Left ventricle myocardium inferior (tissue), 1 donor: ENCODE results near the gene GDF10. TPM values are rescaled to one million over a fixed set of nuclear protein-coding genes. Genes with fewer than 3 reads are reported as not detected.

ENCODE experiments used
- DNase-seq: peaks from one replicate; pipeline ENCODE4 v3.0.0-alpha.2; 2020
- H3K27ac ChIP-seq: fragments of 200-600 bp; replicated peaks from 2 replicates; pipeline ENCODE4 v1.8.0; 2021
- H3K27me3 ChIP-seq: fragments of 200-600 bp; 2 replicates; pipeline ENCODE4 v1.8.0; 2021; ENCODE audit warnings: low read depth
- H3K36me3 ChIP-seq: fragments of 200-600 bp; 2 replicates; pipeline ENCODE4 v1.8.0; 2021
- H3K4me1 ChIP-seq: fragments of 200-600 bp; 2 replicates; pipeline ENCODE4 v1.8.0; 2021
- H3K4me3 ChIP-seq: fragments of 200-600 bp; 2 replicates; pipeline ENCODE4 v1.8.0; 2021; ENCODE audit warnings: mild to moderate bottlenecking, moderate library complexity
- H3K9me3 ChIP-seq: fragments of 200-600 bp; replicated peaks from 2 replicates; pipeline ENCODE4 v1.8.0; 2021
- CTCF ChIP-seq: fragments of 200-600 bp; IDR thresholded peaks from 2 replicates; pipeline ENCODE4 v1.8.0; 2021; ENCODE audit warnings: antibody characterized with exemption, mild to moderate bottlenecking, borderline replicate concordance
- intact Hi-C: fragments of 100-400 bp; cut with micrococcal nuclease; formaldehyde crosslinking; loops from one replicate; pipeline ENCODE4 v1.11.0; 2022
- total RNA-seq: library from RNA; stranded (reverse); fragmentation: NEBNext Ultra II Directional; extraction: Animal tissue kit (Norgen Biotek cat#: 25700); gene quantifications from one replicate; pipeline ENCODE4 v1.2.1, GENCODE V29; 2021
- donor health status: DM: no; HTN: yes; CAD: no; lungs with severe emphysema.

GDF10 gene
- total RNA-seq, 1 donor from 2014 or later = 0.22 TPM

GRCh38 chr10:47276071-47276470 lies 23.9 kb upstream of the GDF10 start:
- H3K4me3 ChIP-seq = no peak overlapping the region
- H3K36me3 ChIP-seq = no peaks in the 10 kb centered on the region
- peaks cover 5% of the 10 kb centered on the region for H3K4me1 ChIP-seq
- no peak for DNase-seq
- no peaks in the 10 kb centered on the region for H3K27me3 ChIP-seq
- H3K9me3 ChIP-seq = peaks cover 11% of the 10 kb centered on the region
- H3K27ac ChIP-seq = no peak overlapping the region
- no peak for TF ChIP-seq CTCF
- intact Hi-C loops = no loop called here

GRCh38 chr10:47276576-47277351 lies 23.2 kb upstream of the GDF10 start:
- Histone ChIP-seq H3K4me1 (peaks cover 5% of the 10 kb centered on the region), H3K4me3 (no peak overlapping the region), H3K36me3 (no peaks in the 10 kb centered on the region), H3K27ac (no peak overlapping the region), H3K9me3 (peaks cover 11% of the 10 kb centered on the region), H3K27me3 (no peaks in the 10 kb centered on the region)
- no peak for TF ChIP-seq CTCF
- no peak for DNase-seq
- intact Hi-C loops = no loop called here

GRCh38 chr10:47277352-47278151 lies 22.4 kb upstream of the GDF10 start:
- no peaks in the 10 kb centered on the region for H3K27me3 ChIP-seq
- no peaks in the 10 kb centered on the region for H3K36me3 ChIP-seq
- peaks cover 5% of the 10 kb centered on the region for H3K4me1 ChIP-seq
- no peak overlapping the region for H3K4me3 ChIP-seq
- DNase-seq = no peak
- no peak for TF ChIP-seq CTCF
- H3K9me3 ChIP-seq = peaks cover 7% of the 10 kb centered on the region
- intact Hi-C loops = no loop called here
- H3K27ac ChIP-seq = no peak overlapping the region

GRCh38 chr10:47278152-47278473 lies 21.9 kb upstream of the GDF10 start:
- Histone ChIP-seq H3K4me1 (peaks cover 5% of the 10 kb centered on the region), H3K27ac (no peak overlapping the region), H3K4me3 (no peak overlapping the region), H3K36me3 (no peaks in the 10 kb centered on the region), H3K9me3 (peaks cover under 1% of the 10 kb centered on the region), H3K27me3 (no peaks in the 10 kb centered on the region)
- TF ChIP-seq CTCF = no peak
- intact Hi-C loops = no loop called here
- DNase-seq = no peak

- no peak for DNase-seq
- H3K27me3 ChIP-seq = no peaks in the 10 kb centered on the region
- H3K4me3 ChIP-seq = no peak overlapping the region
- H3K27ac ChIP-seq = no peak overlapping the region
- no peak for TF ChIP-seq CTCF
- H3K36me3 ChIP-seq = no peaks in the 10 kb centered on the region
- peaks cover 5% of the 10 kb centered on the region for H3K4me1 ChIP-seq
- intact Hi-C loops = no loop called here
- no peaks in the 10 kb centered on the region for H3K9me3 ChIP-seq
Observed at GRCh38 chr10:47278720-47279119, 21.3 kb upstream of the GDF10 start.
